DND-41 (cell line): Measurements from ENCODE around the gene TFF3.

Experiments used
- ATAC-seq: fragments of 200-7000 bp; cut with Tn5 transposase; 3 replicates; pipeline ENCODE4 v1.9.1; 2021; ENCODE audit warnings: low read depth; ENCODE audit not compliant: insufficient read depth
- DNase-seq: peaks from one replicate; pipeline ENCODE4 v3.0.0-alpha.2; 2020
- H2AFZ ChIP-seq: 2 replicates; pipeline ENCODE4 v1.6.0; 2012; ENCODE audit warnings: low read depth, low read length
- H3K27ac ChIP-seq: 2 replicates; pipeline ENCODE4 v1.5.1; 2012; ENCODE audit warnings: low read length, inconsistent platforms
- H3K27me3 ChIP-seq: fragments of 200-600 bp; sonication (generic); 2 replicates; pipeline ENCODE4 v1.6.0; 2012; ENCODE audit warnings: low read length, mild to moderate bottlenecking, inconsistent platforms; ENCODE audit not compliant: insufficient read depth, poor library complexity
- H3K36me3 ChIP-seq: 2 replicates; pipeline ENCODE4 v1.5.1; 2012; ENCODE audit warnings: low read length, inconsistent platforms; ENCODE audit not compliant: insufficient read depth
- H3K4me1 ChIP-seq: 2 replicates; pipeline ENCODE4 v1.5.1; 2012; ENCODE audit warnings: mild to moderate bottlenecking, low read length; ENCODE audit not compliant: insufficient read depth
- H3K4me2 ChIP-seq: 2 replicates; pipeline ENCODE4 v1.6.0; 2012; ENCODE audit warnings: mild to moderate bottlenecking, moderate library complexity, low read length, inconsistent platforms; ENCODE audit not compliant: insufficient read depth
- H3K4me3 ChIP-seq, 2 experiments: fragments of 200-600 bp in 1 of 2; shearing (Covaris generic) in 1 of 2; 2 replicates each; pipeline ENCODE4 v1.5.1; 2012 to 2016; ENCODE audit warnings: inconsistent platforms in 2 of 2, low read length in 2 of 2, mild to moderate bottlenecking in 2 of 2, low read depth in 1 of 2, moderate library complexity in 1 of 2
- H3K79me2 ChIP-seq: 2 replicates; pipeline ENCODE4 v1.6.0; 2012; ENCODE audit warnings: low read length, inconsistent platforms; ENCODE audit not compliant: insufficient read depth
- H3K9ac ChIP-seq: 2 replicates; pipeline ENCODE4 v1.6.0; 2012; ENCODE audit warnings: low read depth, mild to moderate bottlenecking, inconsistent platforms, low read length, moderate library complexity
- H3K9me3 ChIP-seq: 2 replicates; pipeline ENCODE4 v1.5.1; 2012; ENCODE audit warnings: low read length, moderate library complexity, mild to moderate bottlenecking, inconsistent platforms; ENCODE audit not compliant: insufficient read depth, severe bottlenecking
- H4K20me1 ChIP-seq: 2 replicates; pipeline ENCODE4 v1.6.0; 2012; ENCODE audit warnings: low read length; ENCODE audit not compliant: insufficient read depth
- EZH2 ChIP-seq: IDR thresholded peaks from 3 replicates; pipeline ENCODE4 v1.6.1; 2012; ENCODE audit warnings: borderline replicate concordance, low read depth, mild to moderate bottlenecking, moderate library complexity, low read length, inconsistent platforms; ENCODE audit not compliant: severe bottlenecking
- TF ChIP-seq, protein P1 (sequence below): IDR thresholded peaks from 2 replicates; pipeline ENCODE4 v1.5.1; 2012; ENCODE audit warnings: borderline replicate concordance, low read length, moderate library complexity, mild to moderate bottlenecking; ENCODE audit not compliant: poor library complexity, severe bottlenecking; ENCODE audit errors: extremely low read depth

Gene TFF3

GRCh38 chr21:42291003-42291750, 24.0 kb downstream of the TFF3 start:
- no peak for DNase-seq
- Histone ChIP-seq H3K27ac (no peak overlapping the region), H3K4me1 (no peaks in the 10 kb centered on the region), H3K9me3 (no peaks in the 10 kb centered on the region), H3K36me3 (peaks cover 74% of the 10 kb centered on the region), H3K4me2 (no peak overlapping the region), H3K9ac (no peak overlapping the region), H3K4me3 (no peak overlapping the region), H3K79me2 (no peaks in the 10 kb centered on the region), H3K27me3 (no peaks in the 10 kb centered on the region), H4K20me1 (no peaks in the 10 kb centered on the region; the same call in 1 of the 2 replicates), H2AFZ (no peak overlapping the region)
- TF ChIP-seq, protein P1, sequence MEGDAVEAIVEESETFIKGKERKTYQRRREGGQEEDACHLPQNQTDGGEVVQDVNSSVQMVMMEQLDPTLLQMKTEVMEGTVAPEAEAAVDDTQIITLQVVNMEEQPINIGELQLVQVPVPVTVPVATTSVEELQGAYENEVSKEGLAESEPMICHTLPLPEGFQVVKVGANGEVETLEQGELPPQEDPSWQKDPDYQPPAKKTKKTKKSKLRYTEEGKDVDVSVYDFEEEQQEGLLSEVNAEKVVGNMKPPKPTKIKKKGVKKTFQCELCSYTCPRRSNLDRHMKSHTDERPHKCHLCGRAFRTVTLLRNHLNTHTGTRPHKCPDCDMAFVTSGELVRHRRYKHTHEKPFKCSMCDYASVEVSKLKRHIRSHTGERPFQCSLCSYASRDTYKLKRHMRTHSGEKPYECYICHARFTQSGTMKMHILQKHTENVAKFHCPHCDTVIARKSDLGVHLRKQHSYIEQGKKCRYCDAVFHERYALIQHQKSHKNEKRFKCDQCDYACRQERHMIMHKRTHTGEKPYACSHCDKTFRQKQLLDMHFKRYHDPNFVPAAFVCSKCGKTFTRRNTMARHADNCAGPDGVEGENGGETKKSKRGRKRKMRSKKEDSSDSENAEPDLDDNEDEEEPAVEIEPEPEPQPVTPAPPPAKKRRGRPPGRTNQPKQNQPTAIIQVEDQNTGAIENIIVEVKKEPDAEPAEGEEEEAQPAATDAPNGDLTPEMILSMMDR: no peak
- no peak for TF ChIP-seq EZH2
- ATAC-seq: no peak

DNA sequence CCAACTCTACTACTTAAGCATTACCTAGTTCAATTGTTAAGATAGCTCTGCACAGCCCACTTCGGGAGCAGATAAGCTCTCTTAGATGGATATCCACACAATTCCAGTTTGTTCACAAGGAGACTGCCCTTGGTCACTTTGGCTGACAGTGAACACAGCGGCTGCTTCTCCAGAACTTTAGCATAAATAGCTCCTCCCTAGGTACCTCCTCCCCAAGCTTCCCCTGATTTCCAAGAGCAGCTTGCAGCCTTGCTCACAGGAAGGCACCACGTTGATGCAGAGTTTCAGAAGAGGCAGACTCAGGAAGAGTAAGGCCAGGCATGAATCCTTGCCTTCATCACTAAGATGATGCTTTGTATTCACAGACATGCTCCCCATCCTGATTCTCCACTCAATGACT, 24.7 kb downstream of the TFF3 start:
- H2AFZ ChIP-seq: no peak overlapping the region
- H3K4me1 ChIP-seq: no peaks in the 10 kb centered on the region
- H3K27me3 ChIP-seq: no peaks in the 10 kb centered on the region
- TF ChIP-seq EZH2: no peak
- TF ChIP-seq, protein P1: no peak
- H3K27ac ChIP-seq: no peak overlapping the region
- H3K4me3 ChIP-seq: no peak overlapping the region
- no peak overlapping the region for H3K9ac ChIP-seq
- H3K4me2 ChIP-seq: no peak overlapping the region
- ATAC-seq (no peak), DNase-seq (no peak)
- H3K79me2 ChIP-seq: no peaks in the 10 kb centered on the region
- no peaks in the 10 kb centered on the region for H3K9me3 ChIP-seq
- peaks cover 73% of the 10 kb centered on the region for H3K36me3 ChIP-seq
- H4K20me1 ChIP-seq: no peaks in the 10 kb centered on the region; the same call in 1 of the 2 replicates

- peaks cover 74% of the 10 kb centered on the region for H3K36me3 ChIP-seq
Observed at GRCh38 chr21:42289926-42290325, 25.3 kb downstream of the TFF3 start.

More at GRCh38 chr21:42289926-42290325, 25.3 kb downstream of the TFF3 start:
- H3K4me2 ChIP-seq: no peak overlapping the region
- no peak overlapping the region for H2AFZ ChIP-seq
- no peaks in the 10 kb centered on the region; the same call in 1 of the 2 replicates for H4K20me1 ChIP-seq
- no peaks in the 10 kb centered on the region for H3K4me1 ChIP-seq
- no peak for ATAC-seq
- no peaks in the 10 kb centered on the region for H3K9me3 ChIP-seq
- H3K27me3 ChIP-seq: no peaks in the 10 kb centered on the region
- H3K27ac ChIP-seq: no peak overlapping the region
- no peak for DNase-seq
- no peaks in the 10 kb centered on the region for H3K79me2 ChIP-seq
- H3K9ac ChIP-seq: no peak overlapping the region
- TF ChIP-seq EZH2: no peak
- TF ChIP-seq, protein P1: no peak
- no peak overlapping the region for H3K4me3 ChIP-seq
